ENCODE data around the gene TBX3.

DNA sequence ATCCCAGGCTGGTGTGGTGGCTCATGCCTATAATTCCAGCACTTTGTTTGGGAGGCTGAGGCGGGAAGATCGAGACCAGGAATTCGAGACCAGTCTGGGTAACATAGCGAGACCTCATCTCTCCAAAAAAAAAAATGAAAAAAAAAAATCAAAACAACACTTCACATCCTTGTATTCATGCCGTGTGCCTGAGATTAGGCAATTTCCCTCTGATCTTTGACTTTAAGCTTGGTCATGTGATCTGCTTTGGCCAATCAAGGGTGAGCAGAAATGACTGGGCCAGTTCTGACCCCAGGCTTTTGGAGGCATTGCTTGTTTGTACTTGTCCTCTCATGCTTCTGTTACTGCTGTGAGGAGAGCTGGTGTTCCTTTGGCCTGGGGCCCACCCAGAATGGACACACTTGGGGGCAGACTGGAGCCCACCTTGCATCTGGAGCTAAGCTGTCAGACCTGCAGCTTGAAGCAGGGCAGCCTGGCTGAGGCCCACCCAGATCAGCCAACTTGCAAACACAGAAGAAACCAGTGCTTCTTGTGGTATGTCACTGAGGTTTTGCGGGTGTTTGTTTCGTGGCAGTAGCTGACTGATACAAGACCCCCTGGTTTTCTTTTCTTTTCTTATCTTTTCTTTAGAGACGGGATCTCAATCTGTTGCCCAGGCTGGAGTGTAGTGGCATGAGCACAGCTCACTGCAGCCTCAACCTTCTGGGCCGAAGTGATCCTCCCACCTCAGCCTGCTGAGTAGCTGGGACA is 29.7 kb upstream of the TBX3 start:
- TF ChIP-seq, protein P1, sequence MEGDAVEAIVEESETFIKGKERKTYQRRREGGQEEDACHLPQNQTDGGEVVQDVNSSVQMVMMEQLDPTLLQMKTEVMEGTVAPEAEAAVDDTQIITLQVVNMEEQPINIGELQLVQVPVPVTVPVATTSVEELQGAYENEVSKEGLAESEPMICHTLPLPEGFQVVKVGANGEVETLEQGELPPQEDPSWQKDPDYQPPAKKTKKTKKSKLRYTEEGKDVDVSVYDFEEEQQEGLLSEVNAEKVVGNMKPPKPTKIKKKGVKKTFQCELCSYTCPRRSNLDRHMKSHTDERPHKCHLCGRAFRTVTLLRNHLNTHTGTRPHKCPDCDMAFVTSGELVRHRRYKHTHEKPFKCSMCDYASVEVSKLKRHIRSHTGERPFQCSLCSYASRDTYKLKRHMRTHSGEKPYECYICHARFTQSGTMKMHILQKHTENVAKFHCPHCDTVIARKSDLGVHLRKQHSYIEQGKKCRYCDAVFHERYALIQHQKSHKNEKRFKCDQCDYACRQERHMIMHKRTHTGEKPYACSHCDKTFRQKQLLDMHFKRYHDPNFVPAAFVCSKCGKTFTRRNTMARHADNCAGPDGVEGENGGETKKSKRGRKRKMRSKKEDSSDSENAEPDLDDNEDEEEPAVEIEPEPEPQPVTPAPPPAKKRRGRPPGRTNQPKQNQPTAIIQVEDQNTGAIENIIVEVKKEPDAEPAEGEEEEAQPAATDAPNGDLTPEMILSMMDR (IDR thresholded peaks at IDR 0.05) = no peak
- no peak for TF ChIP-seq POLR2A (IDR thresholded peaks at IDR 0.05)
